ENCODE data around the gene ALB.

- TF ChIP-seq CTCF (IDR thresholded peaks at IDR 0.05) (no peak), EZH2 (IDR thresholded peaks at IDR 0.05) (no peak), EZH2phosphoT487 (IDR thresholded peaks at IDR 0.05) (no peak)
These were observed 27.1 kb upstream of the ALB start for GRCh38 chr4:73376976-73377375.

Data from neural progenitor cell (in vitro differentiated cells).